ENCODE measurements around the gene MYH11.
"Not testable (repeated sequence)": the region's sequence is repeated elsewhere in the genome, so short reads cannot be mapped to it uniquely, and the experiment has no call there.

MYH11 gene

GRCh38 chr16:15796885-15797284, 59.9 kb downstream of the MYH11 start:
- Histone ChIP-seq H3K4me3 (ENCODE audit: low read depth, low read length) (no peak overlapping the region), H3K9ac (ENCODE audit: low read depth, low read length) (no peak overlapping the region), H3K27me3 (ENCODE audit: control insufficient read depth, insufficient read depth, low read length) (no peaks in the 10 kb centered on the region), H3K36me3 (ENCODE audit: control insufficient read depth, insufficient read depth, low read length) (no peaks in the 10 kb centered on the region), H3K4me1 (ENCODE audit: control insufficient read depth, insufficient read depth, low read length) (no peaks in the 10 kb centered on the region), H3K9me3 (ENCODE audit: control insufficient read depth, insufficient read depth, low read length) (no peaks in the 10 kb centered on the region)

- H3K4me3 ChIP-seq (ENCODE audit: low read depth, low read length) = no peak overlapping the region
- H3K27me3 ChIP-seq (ENCODE audit: control insufficient read depth, insufficient read depth, low read length) = no peaks in the 10 kb centered on the region
- no peaks in the 10 kb centered on the region for H3K4me1 ChIP-seq (ENCODE audit: control insufficient read depth, insufficient read depth, low read length)
- no peaks in the 10 kb centered on the region for H3K36me3 ChIP-seq (ENCODE audit: control insufficient read depth, insufficient read depth, low read length)
- no peak overlapping the region for H3K9ac ChIP-seq (ENCODE audit: low read depth, low read length)
- no peaks in the 10 kb centered on the region for H3K9me3 ChIP-seq (ENCODE audit: control insufficient read depth, insufficient read depth, low read length)
Observed at GRCh38 chr16:15795615-15796014, 61.2 kb downstream of the MYH11 start.

DNA sequence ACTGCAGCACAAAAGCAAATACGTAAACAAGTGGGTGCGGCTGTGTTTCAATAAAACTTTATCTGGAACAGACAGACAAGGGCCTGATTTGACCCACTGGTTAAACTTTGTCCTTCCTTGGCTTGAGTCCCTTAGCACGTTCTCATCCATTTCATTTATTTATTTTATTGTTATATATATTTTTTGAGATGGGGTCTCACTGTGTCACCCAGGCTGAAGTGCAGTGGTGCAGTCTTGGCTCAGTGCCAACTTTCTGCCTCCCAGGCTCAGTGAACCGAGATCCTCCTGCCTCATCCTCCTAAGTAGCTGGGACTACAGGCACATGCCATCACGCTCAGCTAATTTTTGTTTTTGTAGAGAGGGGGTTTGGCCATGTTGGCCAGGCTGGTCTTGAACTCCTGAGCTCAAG, 64.3 kb downstream of the MYH11 start:
- no peak overlapping the region for H3K4me3 ChIP-seq (ENCODE audit: low read depth, low read length)
- H3K4me1 ChIP-seq (ENCODE audit: control insufficient read depth, insufficient read depth, low read length) = no peaks in the 10 kb centered on the region
- no peaks in the 10 kb centered on the region for H3K9me3 ChIP-seq (ENCODE audit: control insufficient read depth, insufficient read depth, low read length)
- no peaks in the 10 kb centered on the region for H3K36me3 ChIP-seq (ENCODE audit: control insufficient read depth, insufficient read depth, low read length)
- no peaks in the 10 kb centered on the region for H3K27me3 ChIP-seq (ENCODE audit: control insufficient read depth, insufficient read depth, low read length)
- H3K9ac ChIP-seq (ENCODE audit: low read depth, low read length) = no peak overlapping the region

- Histone ChIP-seq H3K9ac (ENCODE audit: low read depth, low read length) (no peak overlapping the region), H3K9me3 (ENCODE audit: control insufficient read depth, insufficient read depth, low read length) (no peaks in the 10 kb centered on the region), H3K36me3 (ENCODE audit: control insufficient read depth, insufficient read depth, low read length) (no peaks in the 10 kb centered on the region), H3K4me1 (ENCODE audit: control insufficient read depth, insufficient read depth, low read length) (no peaks in the 10 kb centered on the region), H3K27me3 (ENCODE audit: control insufficient read depth, insufficient read depth, low read length) (no peaks in the 10 kb centered on the region), H3K4me3 (ENCODE audit: low read depth, low read length) (no peak overlapping the region)
Observed at GRCh38 chr16:15790458-15790857, 66.4 kb downstream of the MYH11 start.

GRCh38 chr16:15789816-15790215, 67.0 kb downstream of the MYH11 start:
- H3K4me1 ChIP-seq (ENCODE audit: control insufficient read depth, insufficient read depth, low read length); H3K4me3 ChIP-seq (ENCODE audit: low read depth, low read length); H3K9me3 ChIP-seq (ENCODE audit: control insufficient read depth, insufficient read depth, low read length); H3K9ac ChIP-seq (ENCODE audit: low read depth, low read length); H3K36me3 ChIP-seq (ENCODE audit: control insufficient read depth, insufficient read depth, low read length); H3K27me3 ChIP-seq (ENCODE audit: control insufficient read depth, insufficient read depth, low read length): not testable (repeated sequence)

DNA sequence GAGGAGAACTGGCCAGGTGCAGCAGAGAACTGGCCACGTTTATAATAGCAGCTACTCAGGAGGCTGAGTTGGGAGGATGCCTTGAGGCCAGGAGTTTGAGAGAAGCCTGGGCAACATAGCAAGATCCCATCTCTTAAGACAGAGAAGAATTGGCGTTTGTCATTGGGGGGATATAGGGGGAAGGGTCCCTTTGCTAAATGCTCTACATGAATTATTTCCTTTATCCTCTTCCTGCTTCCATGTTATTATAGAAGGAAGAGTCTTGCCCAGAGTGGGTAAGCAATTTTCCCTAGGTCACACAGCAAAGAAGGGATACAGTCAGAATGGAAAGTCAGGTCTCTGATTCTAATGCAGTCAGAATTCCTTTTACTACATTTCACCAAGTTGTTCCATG, 68.0 kb downstream of the MYH11 start:
- no peaks in the 10 kb centered on the region for H3K9me3 ChIP-seq (ENCODE audit: control insufficient read depth, insufficient read depth, low read length)
- no peaks in the 10 kb centered on the region for H3K36me3 ChIP-seq (ENCODE audit: control insufficient read depth, insufficient read depth, low read length)
- H3K27me3 ChIP-seq (ENCODE audit: control insufficient read depth, insufficient read depth, low read length) = no peaks in the 10 kb centered on the region
- no peak overlapping the region for H3K4me3 ChIP-seq (ENCODE audit: low read depth, low read length)
- no peaks in the 10 kb centered on the region for H3K4me1 ChIP-seq (ENCODE audit: control insufficient read depth, insufficient read depth, low read length)
- H3K9ac ChIP-seq (ENCODE audit: low read depth, low read length) = no peak overlapping the region

DNA sequence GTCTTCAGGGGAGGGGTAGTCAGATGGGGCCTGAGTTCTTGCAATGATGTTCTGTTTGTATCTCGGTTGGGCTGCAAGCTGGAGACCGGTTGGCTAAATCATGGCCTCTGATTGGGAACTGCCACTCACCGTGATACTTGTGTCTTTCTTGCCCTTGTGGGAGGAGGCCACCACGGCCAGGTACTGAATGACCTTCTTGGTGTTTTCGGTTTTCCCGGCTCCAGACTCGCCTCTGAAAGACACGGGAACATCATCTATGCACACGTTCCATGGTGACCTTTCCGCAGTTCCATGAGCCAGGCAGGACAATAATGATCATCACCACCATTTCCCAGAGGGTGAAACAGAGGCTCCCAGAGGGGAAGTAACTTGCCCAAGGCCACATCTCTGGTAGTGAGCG, 70.3 kb downstream of the MYH11 start:
- Histone ChIP-seq H3K27me3 (ENCODE audit: control insufficient read depth, insufficient read depth, low read length) (no peaks in the 10 kb centered on the region), H3K4me1 (ENCODE audit: control insufficient read depth, insufficient read depth, low read length) (no peaks in the 10 kb centered on the region), H3K9me3 (ENCODE audit: control insufficient read depth, insufficient read depth, low read length) (no peaks in the 10 kb centered on the region), H3K4me3 (ENCODE audit: low read depth, low read length) (no peak overlapping the region), H3K9ac (ENCODE audit: low read depth, low read length) (no peak overlapping the region), H3K36me3 (ENCODE audit: control insufficient read depth, insufficient read depth, low read length) (no peaks in the 10 kb centered on the region)

DNA sequence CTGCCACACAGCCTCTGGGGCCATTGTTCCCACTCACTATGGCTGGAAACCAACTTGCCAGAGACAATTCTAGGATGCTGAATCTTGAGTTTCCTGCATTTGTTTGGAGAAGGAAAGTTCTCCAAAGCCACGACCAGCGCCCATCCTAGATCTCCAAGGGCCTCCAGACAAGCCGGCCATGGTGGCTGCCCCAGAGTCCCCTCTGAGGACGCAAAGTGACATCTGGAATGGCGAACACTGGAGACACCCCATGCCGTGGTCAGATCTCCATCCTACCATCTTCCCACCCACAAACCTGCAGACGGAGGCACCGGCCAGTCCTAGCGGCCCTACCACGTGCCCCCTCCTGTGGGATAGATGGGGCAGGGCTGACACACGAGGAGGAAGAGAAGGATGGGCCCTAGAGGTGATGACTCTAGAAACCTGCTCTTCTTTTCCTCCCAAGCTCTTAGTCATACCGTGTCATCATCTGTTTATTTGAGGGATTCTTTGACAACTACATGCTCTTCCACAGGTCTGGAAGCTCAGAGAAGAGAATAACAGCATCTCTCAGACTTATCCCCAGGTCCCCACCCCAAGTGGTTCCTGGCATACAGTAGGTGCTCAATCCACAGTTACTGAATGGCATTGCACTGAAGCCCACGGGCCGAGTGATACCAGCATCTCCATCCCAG, 71.3 kb downstream of the MYH11 start:
- Histone ChIP-seq H3K9me3 (ENCODE audit: control insufficient read depth, insufficient read depth, low read length) (no peaks in the 10 kb centered on the region), H3K9ac (ENCODE audit: low read depth, low read length) (no peak overlapping the region), H3K4me1 (ENCODE audit: control insufficient read depth, insufficient read depth, low read length) (no peaks in the 10 kb centered on the region), H3K4me3 (ENCODE audit: low read depth, low read length) (no peak overlapping the region), H3K36me3 (ENCODE audit: control insufficient read depth, insufficient read depth, low read length) (no peaks in the 10 kb centered on the region), H3K27me3 (ENCODE audit: control insufficient read depth, insufficient read depth, low read length) (no peaks in the 10 kb centered on the region)

- H3K9ac ChIP-seq (ENCODE audit: low read depth, low read length) = no peak overlapping the region
- H3K27me3 ChIP-seq (ENCODE audit: control insufficient read depth, insufficient read depth, low read length) = no peaks in the 10 kb centered on the region
- H3K9me3 ChIP-seq (ENCODE audit: control insufficient read depth, insufficient read depth, low read length) = no peaks in the 10 kb centered on the region
- H3K4me1 ChIP-seq (ENCODE audit: control insufficient read depth, insufficient read depth, low read length) = no peaks in the 10 kb centered on the region
- H3K4me3 ChIP-seq (ENCODE audit: low read depth, low read length) = no peak overlapping the region
- H3K36me3 ChIP-seq (ENCODE audit: control insufficient read depth, insufficient read depth, low read length) = no peaks in the 10 kb centered on the region
Observed at GRCh38 chr16:15783985-15784384, 72.8 kb downstream of the MYH11 start.

DNA sequence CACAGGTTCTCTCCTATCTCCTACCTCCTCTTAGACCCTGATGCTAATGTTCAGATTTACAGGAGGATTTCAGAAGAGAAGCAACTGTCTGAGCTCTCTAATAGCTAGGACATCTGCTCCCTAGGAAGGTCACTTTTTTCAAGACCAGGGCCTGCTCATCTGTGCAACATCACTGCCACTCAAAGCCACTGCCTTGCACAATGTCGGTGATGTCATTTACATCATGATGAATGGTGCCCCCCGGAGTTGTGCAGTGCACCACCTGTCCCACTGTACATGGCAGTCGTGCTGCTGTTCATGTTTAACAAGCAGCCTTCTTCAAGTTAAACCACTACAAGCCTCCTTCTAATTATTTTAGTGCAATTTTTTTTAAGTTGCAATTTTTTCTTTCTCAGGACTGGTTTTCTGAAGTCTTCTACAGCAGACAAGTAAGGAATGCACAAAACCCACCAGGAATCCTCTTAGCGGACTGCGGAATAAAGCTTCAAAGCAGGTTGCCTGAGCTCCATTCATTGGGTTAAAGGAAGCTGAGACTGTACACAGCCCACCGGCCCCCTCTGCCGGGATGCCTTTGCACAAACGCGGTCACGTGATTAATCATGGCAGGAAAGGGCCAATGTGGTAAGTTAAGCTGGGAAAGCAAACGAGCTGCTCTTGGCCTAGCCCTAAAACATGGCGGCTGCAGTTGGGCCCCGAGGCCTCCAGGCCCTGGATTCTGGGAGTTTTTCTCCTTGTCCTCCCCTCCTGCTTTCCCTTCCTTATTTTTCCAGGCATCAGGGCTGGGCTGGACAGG, 74.1 kb downstream of the MYH11 start:
- H3K9ac ChIP-seq (ENCODE audit: low read depth, low read length) = no peak overlapping the region
- H3K36me3 ChIP-seq (ENCODE audit: control insufficient read depth, insufficient read depth, low read length) = no peaks in the 10 kb centered on the region
- no peaks in the 10 kb centered on the region for H3K4me1 ChIP-seq (ENCODE audit: control insufficient read depth, insufficient read depth, low read length)
- H3K9me3 ChIP-seq (ENCODE audit: control insufficient read depth, insufficient read depth, low read length) = no peaks in the 10 kb centered on the region
- peaks cover 3% of the 10 kb centered on the region for H3K27me3 ChIP-seq (ENCODE audit: control insufficient read depth, insufficient read depth, low read length)
- H3K4me3 ChIP-seq (ENCODE audit: low read depth, low read length) = no peak overlapping the region

- Histone ChIP-seq H3K36me3 (ENCODE audit: control insufficient read depth, insufficient read depth, low read length) (no peaks in the 10 kb centered on the region), H3K4me1 (ENCODE audit: control insufficient read depth, insufficient read depth, low read length) (no peaks in the 10 kb centered on the region), H3K27me3 (ENCODE audit: control insufficient read depth, insufficient read depth, low read length) (peaks cover 3% of the 10 kb centered on the region), H3K4me3 (ENCODE audit: low read depth, low read length) (no peak overlapping the region), H3K9me3 (ENCODE audit: control insufficient read depth, insufficient read depth, low read length) (no peaks in the 10 kb centered on the region), H3K9ac (ENCODE audit: low read depth, low read length) (no peak overlapping the region)
Observed at GRCh38 chr16:15781650-15782049, 75.2 kb downstream of the MYH11 start.

DNA sequence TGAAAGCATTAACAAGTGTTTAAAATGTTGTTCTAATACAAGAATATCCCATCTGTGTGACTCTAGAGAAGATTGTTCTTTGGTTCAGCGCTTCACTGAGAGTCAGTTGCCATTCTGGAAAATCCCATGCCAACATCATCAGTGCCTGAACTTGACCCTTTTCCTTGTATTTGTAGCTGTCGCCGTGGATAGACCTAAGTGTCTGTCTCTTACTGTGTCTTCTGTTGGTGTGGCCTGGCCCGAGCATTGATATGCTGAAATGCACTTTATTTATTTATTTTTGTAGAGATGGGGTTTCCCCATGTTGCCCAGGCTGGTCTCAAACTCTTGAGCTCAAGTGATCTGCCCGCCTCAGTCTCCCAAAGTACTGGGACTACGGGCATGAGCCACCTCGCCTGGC, 76.0 kb downstream of the MYH11 start:
- H3K4me1 ChIP-seq (ENCODE audit: control insufficient read depth, insufficient read depth, low read length) = no peaks in the 10 kb centered on the region
- H3K9ac ChIP-seq (ENCODE audit: low read depth, low read length) = no peak overlapping the region
- H3K9me3 ChIP-seq (ENCODE audit: control insufficient read depth, insufficient read depth, low read length) = no peaks in the 10 kb centered on the region
- H3K36me3 ChIP-seq (ENCODE audit: control insufficient read depth, insufficient read depth, low read length) = no peaks in the 10 kb centered on the region
- H3K4me3 ChIP-seq (ENCODE audit: low read depth, low read length) = no peak overlapping the region
- H3K27me3 ChIP-seq (ENCODE audit: control insufficient read depth, insufficient read depth, low read length) = peaks cover 3% of the 10 kb centered on the region

Data from iPS-15b (cell line).